Endothelial cell of umbilical vein (primary cell): ENCODE data around the gene TSHZ1. TPM values are rescaled to one million over a fixed set of nuclear protein-coding genes. Genes with fewer than 3 reads are reported as not detected.

Experiments used
- BruUV-seq: library from RNA; stranded (reverse); fragments of 400-500 nt; replicated peaks from 2 replicates; lab custom pipeline; 2021; lab: Mats Ljungman, UMichigan
- CTCF ChIA-PET: fragments of 300-600, 350-600 bp; sonication (Branson Sonifier 250); formaldehyde crosslinking; loops from one replicate; lab custom pipeline; 2021; ENCODE audit warnings: antibody characterized with exemption, inconsistent platforms; lab: Charles Lee
- POLR2A ChIA-PET: fragments of 300-600, 350-600 bp; sonication (Branson Sonifier 250); formaldehyde crosslinking; loops from one replicate; lab custom pipeline; 2021; ENCODE audit warnings: antibody characterized with exemption, inconsistent platforms; lab: Charles Lee
- DNase-seq: peaks from one replicate; pipeline ENCODE4 v3.0.0-alpha.2; 2011; ENCODE audit warnings: low read depth, low spot score
- FAIRE-seq: peaks from 2 replicates; lab custom pipeline; 2011; peaks lifted over from hg19 to GRCh38; lab: Jason Lieb, UNC
- H2AFZ ChIP-seq: 2 replicates; pipeline ENCODE4 v1.6.0; 2012; ENCODE audit warnings: low read depth, low read length, control low read depth, inconsistent platforms
- H3K27ac ChIP-seq: 2 replicates; pipeline ENCODE4 v1.5.1; 2011; ENCODE audit warnings: low read depth, mild to moderate bottlenecking, control low read depth, low read length, moderate library complexity; ENCODE audit not compliant: insufficient read depth
- H3K27me3 ChIP-seq, 2 experiments: 2 replicates each; pipeline versions ENCODE4 v1.6.0 to v1.6.1; 2011; ENCODE audit warnings: low read length in 2 of 2, mixed read lengths in 1 of 2; ENCODE audit not compliant: control insufficient read depth in 2 of 2, insufficient read depth in 2 of 2
- H3K36me3 ChIP-seq, 2 experiments: 2 replicates in 1 of 2; 3 replicates in 1 of 2; pipeline ENCODE4 v1.5.1; 2011; ENCODE audit warnings: low read length in 2 of 2, mild to moderate bottlenecking in 1 of 2, moderate library complexity in 1 of 2; ENCODE audit not compliant: control insufficient read depth in 2 of 2, insufficient read depth in 2 of 2; ENCODE audit errors: extremely low read depth in 1 of 2
- H3K4me1 ChIP-seq: 3 replicates; pipeline ENCODE4 v1.5.1; 2011; ENCODE audit warnings: mild to moderate bottlenecking, low read length; ENCODE audit not compliant: control insufficient read depth, insufficient read depth; ENCODE audit errors: extremely low read depth
- H3K4me2 ChIP-seq: 2 replicates; pipeline ENCODE4 v1.6.1; 2011; ENCODE audit warnings: low read length, control low read depth, mixed read lengths; ENCODE audit not compliant: insufficient read depth
- H3K4me3 ChIP-seq, 3 experiments: fragments of 200-600 bp in 1 of 3; sonication (generic), shearing (Covaris generic) in 1 of 3; replicated peaks in 1 of 3; 2 replicates each; pipeline ENCODE4 v1.5.1; 2011 to 2016; ENCODE audit warnings: control low read depth in 3 of 3, low read length in 3 of 3, mild to moderate bottlenecking in 2 of 3, inconsistent platforms in 1 of 3, low read depth in 1 of 3, moderate library complexity in 1 of 3; ENCODE audit not compliant: insufficient read depth in 1 of 3
- H3K79me2 ChIP-seq: 2 replicates; pipeline ENCODE4 v1.6.0; 2012; ENCODE audit warnings: low read length, inconsistent platforms; ENCODE audit not compliant: control insufficient read depth, insufficient read depth
- H3K9ac ChIP-seq: replicated peaks from 2 replicates; pipeline ENCODE3; 2011; ENCODE audit warnings: low read length, control low read depth; ENCODE audit not compliant: insufficient read depth; ENCODE audit errors: extremely low read depth
- H3K9me1 ChIP-seq: replicated peaks from 3 replicates; pipeline ENCODE4 v1.6.0; 2011; ENCODE audit warnings: mild to moderate bottlenecking, low read length; ENCODE audit not compliant: control insufficient read depth, insufficient read depth; ENCODE audit errors: extremely low read depth
- H3K9me3 ChIP-seq: replicated peaks from 2 replicates; pipeline ENCODE4 v1.5.1; 2012; ENCODE audit warnings: low read length, inconsistent platforms; ENCODE audit not compliant: control insufficient read depth, insufficient read depth
- H4K20me1 ChIP-seq: replicated peaks from 2 replicates; pipeline ENCODE3; 2011; ENCODE audit warnings: mild to moderate bottlenecking, low read length; ENCODE audit not compliant: control insufficient read depth, insufficient read depth; ENCODE audit errors: extremely low read depth
- CTCF ChIP-seq, 2 donors: IDR thresholded peaks; 1 replicate in 1 of 2; 2 replicates in 1 of 2; pipeline ENCODE4 v1.5.1; 2011; ENCODE audit warnings: low read length in 2 of 2, mild to moderate bottlenecking in 2 of 2, moderate library complexity in 2 of 2, control low read depth in 1 of 2, inconsistent platforms in 1 of 2, low read depth in 1 of 2; ENCODE audit not compliant: insufficient read depth in 1 of 2; ENCODE audit errors: extremely low read depth in 1 of 2
- EZH2 ChIP-seq: IDR thresholded peaks from 2 replicates; pipeline ENCODE4 v1.6.1; 2012; ENCODE audit warnings: borderline replicate concordance, low read depth, mild to moderate bottlenecking, moderate library complexity, low read length, inconsistent platforms; ENCODE audit not compliant: severe bottlenecking
- FOS ChIP-seq: IDR thresholded peaks from 2 replicates; pipeline ENCODE4 v1.6.1; 2011; ENCODE audit warnings: mild to moderate bottlenecking, low read length, moderate library complexity, borderline replicate concordance; ENCODE audit not compliant: insufficient read depth
- GATA2 ChIP-seq: IDR thresholded peaks from 2 replicates; pipeline ENCODE4 v1.7.0; 2011; ENCODE audit warnings: low read depth, mild to moderate bottlenecking, moderate library complexity, mixed read lengths, low read length; ENCODE audit not compliant: insufficient read length, insufficient read depth
- JUN ChIP-seq: IDR thresholded peaks from 2 replicates; pipeline ENCODE4 v1.6.1; 2011; ENCODE audit warnings: borderline replicate concordance, low read depth; ENCODE audit not compliant: insufficient read length, insufficient read depth
- MAX ChIP-seq: IDR thresholded peaks from 2 replicates; pipeline ENCODE4 v1.6.1; 2011; ENCODE audit not compliant: insufficient read depth, insufficient read length
- MYC ChIP-seq: IDR thresholded peaks from one replicate; pipeline ENCODE4 v1.6.1; 2011; ENCODE audit warnings: mild to moderate bottlenecking, low read depth, low read length
- POLR2A ChIP-seq: IDR thresholded peaks from 2 replicates; pipeline ENCODE4 v1.6.1; 2012; ENCODE audit warnings: low read depth, mild to moderate bottlenecking, control low read depth, low read length
- POLR2AphosphoS5 ChIP-seq: IDR thresholded peaks from 2 replicates; pipeline ENCODE4 v1.6.1; 2012; ENCODE audit warnings: low read depth, mild to moderate bottlenecking, control low read depth, low read length, moderate library complexity; ENCODE audit not compliant: insufficient read depth
- dilution Hi-C: fragments of 300-500 bp; cut with MboI; formaldehyde crosslinking; loops from one replicate; pipeline ENCODE4 v1.15.0; 2019; ENCODE audit warnings: low sequenced_read_pairs; ENCODE audit not compliant: extremely low pct_ligation_motif_present
- intact Hi-C: fragments of 100-400 bp; cut with micrococcal nuclease; formaldehyde crosslinking; loops from one replicate; pipeline ENCODE4 v1.10.0; 2022
- polyA plus RNA-seq, 4 experiments: library from polyadenylated mRNA; depleted of rRNA in 3 of 4; stranded (reverse) in 3 of 4; unstranded in 1 of 4; fragments of >200 nt; gene quantifications; 2 replicates each; pipeline versions ENCODE4 v1.2.1 to v1.2.3, GENCODE V29; 2011 to 2012; ENCODE audit warnings: missing spikeins in 1 of 4
- total RNA-seq: library from RNA; stranded (reverse); gene quantifications from 2 replicates; pipeline ENCODE4 v1.2.3, GENCODE V29; 2021

TSHZ1 gene
- total and polyA plus RNA-seq, 2 donors (not counting 3 experiments of a cell fraction or from before 2014, with no cell fraction given): 4.2 to 10.2 TPM

- no peak for TF ChIP-seq EZH2
- TF ChIP-seq CTCF (IDR thresholded peaks at IDR 0.05; ENCODE audit: extremely low read depth in 1 of 2, insufficient read depth in 1 of 2, low read depth in 1 of 2, low read length in 2 of 2): no peak
- no peak for TF ChIP-seq GATA2
- TF ChIP-seq POLR2A: no peak
- TF ChIP-seq POLR2AphosphoS5: no peak
- no peak for TF ChIP-seq JUN
- TF ChIP-seq MYC: no peak
- no peak for TF ChIP-seq MAX
- no peak for TF ChIP-seq FOS
- ChIA-PET POLR2A (no interaction called here), CTCF (interaction anchor here (1.1 kb wide), 1 partner anchor 82 kb away, joined by 3 read pairs; the partner anchor contains the start of gene PTGR3)
- intact Hi-C loops: no loop called here
- Histone ChIP-seq H3K9me3 (no peaks in the 10 kb centered on the region), H3K4me3 (no peak overlapping the region), H3K27ac (no peak overlapping the region), H3K36me3 (peaks cover 0 to 17% of the 10 kb centered on the region in 2 experiments), H4K20me1 (no peaks in the 10 kb centered on the region), H3K9me1 (no peaks in the 10 kb centered on the region), H3K4me2 (no peak overlapping the region), H3K9ac (no peak overlapping the region), H3K27me3 (no peaks in the 10 kb centered on the region), H3K4me1 (no peaks in the 10 kb centered on the region), H3K79me2 (no peaks in the 10 kb centered on the region), H2AFZ (no peak overlapping the region)
- FAIRE-seq (peak; percentile 8), DNase-seq (no peak)
- dilution Hi-C loops: no loop called here
- BruUV-seq: no TSS peak
Measured at GRCh38 chr18:75290737-75291358, 80.3 kb downstream of the TSHZ1 start.
